MM.1S (cell line): ENCODE data around the gene SLC25A26.

Experiments used
- EZH2 ChIP-seq: fragments of 300-600 bp; sonication (generic); optimal IDR thresholded peaks from 2 replicates; pipeline ENCODE3; 2017; ENCODE audit warnings: low read depth, mild to moderate bottlenecking, antibody characterized with exemption, low read length, mixed read lengths
- EZH2phosphoT487 ChIP-seq: fragments of 300-600 bp; sonication (generic); IDR thresholded peaks from 2 replicates; pipeline ENCODE4 v1.6.1; 2018; ENCODE audit warnings: antibody characterized with exemption, low read length
- TF ChIP-seq, protein P1 (sequence below): fragments of 300-600 bp; sonication (generic); IDR thresholded peaks from 2 replicates; pipeline ENCODE4 v1.5.1; 2016; ENCODE audit warnings: antibody characterized with exemption, low read length, mixed read lengths

DNA sequence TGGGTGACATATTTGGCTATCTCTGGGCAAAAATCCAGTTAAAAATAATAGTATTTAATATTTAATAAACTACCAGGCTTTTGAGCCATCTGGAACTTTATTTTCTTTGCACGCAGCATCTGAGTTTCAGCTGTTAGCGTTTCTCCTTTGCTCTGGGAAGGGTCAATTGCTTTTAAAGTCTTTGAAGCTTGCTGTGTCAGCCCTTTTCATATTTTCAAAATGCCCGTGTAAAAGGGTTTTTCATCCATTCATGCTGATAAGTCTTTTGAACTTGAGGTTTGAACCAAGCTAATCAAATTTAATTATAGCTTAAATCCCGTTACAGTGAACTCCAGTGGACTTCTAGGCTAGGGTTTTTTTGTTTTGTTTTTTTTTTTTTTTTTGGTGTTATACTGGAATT lies 79.1 kb downstream of the SLC25A26 start:
- TF ChIP-seq, protein P1, sequence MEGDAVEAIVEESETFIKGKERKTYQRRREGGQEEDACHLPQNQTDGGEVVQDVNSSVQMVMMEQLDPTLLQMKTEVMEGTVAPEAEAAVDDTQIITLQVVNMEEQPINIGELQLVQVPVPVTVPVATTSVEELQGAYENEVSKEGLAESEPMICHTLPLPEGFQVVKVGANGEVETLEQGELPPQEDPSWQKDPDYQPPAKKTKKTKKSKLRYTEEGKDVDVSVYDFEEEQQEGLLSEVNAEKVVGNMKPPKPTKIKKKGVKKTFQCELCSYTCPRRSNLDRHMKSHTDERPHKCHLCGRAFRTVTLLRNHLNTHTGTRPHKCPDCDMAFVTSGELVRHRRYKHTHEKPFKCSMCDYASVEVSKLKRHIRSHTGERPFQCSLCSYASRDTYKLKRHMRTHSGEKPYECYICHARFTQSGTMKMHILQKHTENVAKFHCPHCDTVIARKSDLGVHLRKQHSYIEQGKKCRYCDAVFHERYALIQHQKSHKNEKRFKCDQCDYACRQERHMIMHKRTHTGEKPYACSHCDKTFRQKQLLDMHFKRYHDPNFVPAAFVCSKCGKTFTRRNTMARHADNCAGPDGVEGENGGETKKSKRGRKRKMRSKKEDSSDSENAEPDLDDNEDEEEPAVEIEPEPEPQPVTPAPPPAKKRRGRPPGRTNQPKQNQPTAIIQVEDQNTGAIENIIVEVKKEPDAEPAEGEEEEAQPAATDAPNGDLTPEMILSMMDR, result no peak
- TF ChIP-seq EZH2phosphoT487 (no peak), EZH2 (no peak)
